ENCODE results near the gene PTPRA.

- TF ChIP-seq POLR2A (IDR thresholded peaks at IDR 0.05) (no peak), CTCF (IDR thresholded peaks at IDR 0.05 in 4 of 5, conservative IDR thresholded peaks at IDR 0.05 in 1 of 5) (no peak)
Measured at GRCh38 chr20:3021327-3021726, 148.0 kb downstream of the PTPRA start.

Measured in gastrocnemius medialis (tissue), 4 donors.